Spleen (tissue), 10 donors: ENCODE measurements around the gene IL21R. TPM values are rescaled to one million over a fixed set of nuclear protein-coding genes. Genes with fewer than 3 reads are reported as not detected.

Experiments
- polyA plus RNA-seq, 3 donors: library from polyadenylated mRNA; stranded (reverse); fragments of 200-250 nt; gene quantifications; one replicate each; pipeline ENCODE4 v1.2.1, GENCODE V29; 2013
- total RNA-seq, 7 donors: library from RNA; depleted of rRNA in 3 of 7; stranded (reverse); fragments of >200 nt in 3 of 7; fragmentation: NEBNext Ultra II Directional in 4 of 7; extraction: Animal tissue kit (Norgen Biotek cat#: 25700) in 4 of 7; gene quantifications; one replicate each; pipeline versions ENCODE4 v1.1.0 to v1.2.1, GENCODE V29; 2016 to 2021
- donor health status: healthy with polysubstance abuse.
- donor health status: DM: no; HTN: no; CAD: no; lungs with moderate emphysema.
- donor health status: DM: no; HTN: no; CAD: no.
- donor health status: Bipolar disorder and iron deficiency.
- donor health status: healthy.
- donor health status: DM: no; HTN: no; CAD: no.
- donor health status: DM: yes; HTN: yes; CAD: no.

The IL21R gene
- total and polyA plus RNA-seq, 10 donors, result 2.7 to 19.7 (median 12.0) TPM

Other genes starting within 250 kb of the IL21R start
- gene KDM8, start 198.6 kb upstream of the IL21R start, total RNA-seq, result 10 to 100 TPM in 3 of 7 donors, 1 to 10 TPM in 4; 8.3 to 14.7 (median 9.8) TPM
- 10 to 100 TPM in 1 of 3 donors, 1 to 10 TPM in 2; 5.2 to 10.6 (median 7.4) TPM for gene KDM8, start 198.6 kb upstream of the IL21R start, polyA plus RNA-seq
- gene NSMCE1, start 133.4 kb upstream of the IL21R start, total RNA-seq, result 10 to 100 TPM; 18.4 to 41.4 (median 31.7) TPM
- 10 to 100 TPM; 37.9 to 79.0 (median 41.4) TPM for gene NSMCE1, start 133.4 kb upstream of the IL21R start, polyA plus RNA-seq
- 100 to 1,000 TPM in 6 of 7 donors, 10 to 100 TPM in 1; 78.0 to 319 (median 215) TPM for gene IL4R, start 88.2 kb upstream of the IL21R start, total RNA-seq
- 10 to 100 TPM; 39.3 to 55.5 (median 48.9) TPM for gene IL4R, start 88.2 kb upstream of the IL21R start, polyA plus RNA-seq
- gene GTF3C1, start 147.7 kb downstream of the IL21R start, total RNA-seq, result 10 to 100 TPM; 46.6 to 68.6 (median 59.6) TPM
- 10 to 100 TPM; 28.8 to 49.9 (median 48.9) TPM for gene GTF3C1, start 147.7 kb downstream of the IL21R start, polyA plus RNA-seq
- gene KATNIP, start 148.0 kb downstream of the IL21R start, total RNA-seq, result 10 to 100 TPM; 24.8 to 40.7 (median 32.7) TPM
- 1 to 10 TPM; 3.8 to 6.5 (median 3.9) TPM for gene KATNIP, start 148.0 kb downstream of the IL21R start, polyA plus RNA-seq